Measurements from ENCODE around the gene DIPK1A.
"Not testable (repeated sequence)": the region's sequence is repeated elsewhere in the genome, so short reads cannot be mapped to it uniquely, and the experiment has no call there.

DIPK1A gene

DNA sequence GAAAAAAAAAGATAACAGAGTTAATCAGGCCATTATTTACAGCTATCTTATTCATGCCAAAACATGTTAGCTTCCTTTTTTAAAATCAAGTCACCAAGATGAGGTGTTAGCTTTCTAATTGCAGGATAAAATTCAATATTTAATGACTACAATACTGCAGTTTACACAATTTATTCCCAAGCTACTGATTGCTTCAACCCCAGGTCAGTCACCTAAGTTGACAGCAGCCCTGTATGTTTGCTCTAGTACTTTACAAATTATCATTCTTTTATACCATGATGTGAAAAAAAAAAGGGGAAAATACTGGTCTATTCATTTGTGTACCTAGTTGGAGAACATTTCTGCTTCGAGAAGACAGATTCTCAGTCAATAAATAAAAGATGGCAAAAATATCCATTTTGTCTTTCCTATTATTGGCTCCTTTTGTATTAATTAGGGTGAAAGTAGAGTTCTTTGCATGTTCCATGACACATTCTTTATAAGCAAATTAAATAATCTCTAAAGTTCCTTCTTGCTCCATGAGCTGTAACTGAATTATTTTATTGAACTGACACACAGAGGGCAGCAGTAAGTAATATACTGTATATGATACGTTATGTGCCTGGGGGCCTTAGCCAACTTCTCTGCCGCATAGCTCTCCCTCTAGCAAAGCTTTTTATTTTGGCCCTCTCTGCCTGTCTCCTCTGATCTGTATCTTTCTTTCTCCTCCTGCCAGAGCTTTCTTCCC lies 48.0 kb downstream of the DIPK1A start:
- no peak for DNase-seq

DNA sequence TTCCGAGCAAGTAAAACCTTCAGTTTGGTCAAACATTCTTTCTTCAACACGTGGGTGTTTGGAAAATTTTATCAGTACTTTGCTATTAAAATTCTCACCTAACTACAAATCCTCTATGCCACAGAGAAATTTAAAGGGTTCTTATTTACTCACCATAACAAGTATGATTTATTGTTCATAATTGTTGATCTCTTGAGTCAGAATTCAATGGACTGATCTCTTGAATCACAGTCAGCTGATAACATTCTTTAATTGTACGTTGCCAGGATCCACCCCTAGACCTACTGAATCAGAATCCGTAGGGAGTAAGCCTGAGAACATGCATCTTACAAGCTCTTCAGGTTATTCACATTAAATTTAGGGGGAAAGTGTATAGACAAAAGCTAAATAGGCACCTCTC lies 51.2 kb downstream of the DIPK1A start:
- DNase-seq: no peak

DNA sequence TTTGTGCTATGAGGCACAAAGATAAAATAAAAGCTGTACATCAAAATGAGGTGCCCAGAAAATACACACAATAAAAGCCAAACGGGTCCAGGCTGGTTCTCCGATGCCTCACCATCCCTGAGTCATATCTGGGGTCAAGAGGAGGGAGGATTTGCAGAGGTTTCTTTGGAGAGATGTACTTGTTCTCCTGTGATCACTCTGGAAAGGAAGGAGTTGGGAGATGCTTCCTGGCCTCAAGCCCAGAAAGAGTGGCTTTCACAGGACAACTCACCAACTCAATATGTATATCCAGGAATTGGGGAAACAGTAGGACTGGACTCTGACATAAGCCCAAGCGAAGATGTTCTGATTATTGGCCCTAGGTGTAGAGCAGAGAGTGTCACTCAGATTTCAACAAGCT lies 51.9 kb downstream of the DIPK1A start:
- no peak for DNase-seq

DNA sequence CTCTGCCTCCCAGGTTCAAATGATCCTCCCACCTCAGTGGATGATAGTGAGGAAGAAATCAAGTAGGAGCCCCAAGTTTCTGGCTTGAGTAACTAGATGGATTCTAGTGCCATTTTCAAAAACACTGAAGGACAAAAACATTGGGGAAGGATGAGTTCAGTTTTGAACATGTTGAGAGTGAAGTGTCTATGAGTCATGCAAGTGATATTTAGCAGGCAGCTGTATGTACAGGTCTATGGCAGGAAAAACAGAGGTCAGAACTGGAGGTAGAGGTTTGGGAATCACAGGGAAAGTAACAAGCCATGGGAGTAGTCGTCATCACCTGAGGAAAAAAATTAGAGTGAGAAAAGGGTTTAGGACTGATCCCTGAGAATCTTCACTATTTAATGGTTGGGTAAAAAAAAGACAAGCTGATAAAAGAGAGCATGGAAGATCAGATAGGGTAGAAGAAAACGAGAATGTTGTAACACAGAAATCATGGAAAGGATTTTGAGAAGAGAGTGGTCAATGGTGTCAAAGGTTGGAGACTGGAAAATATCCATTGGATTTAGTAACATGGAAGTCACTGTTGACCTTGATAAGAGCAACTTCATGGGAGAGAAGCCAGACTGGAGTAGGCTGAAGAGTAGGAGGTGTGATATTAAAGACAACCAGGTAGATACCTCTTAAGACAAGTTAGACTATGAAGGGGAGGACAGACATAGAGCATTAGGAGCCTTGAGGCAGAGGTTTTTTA lies 53.1 kb downstream of the DIPK1A start:
- DNase-seq: no peak

DNA sequence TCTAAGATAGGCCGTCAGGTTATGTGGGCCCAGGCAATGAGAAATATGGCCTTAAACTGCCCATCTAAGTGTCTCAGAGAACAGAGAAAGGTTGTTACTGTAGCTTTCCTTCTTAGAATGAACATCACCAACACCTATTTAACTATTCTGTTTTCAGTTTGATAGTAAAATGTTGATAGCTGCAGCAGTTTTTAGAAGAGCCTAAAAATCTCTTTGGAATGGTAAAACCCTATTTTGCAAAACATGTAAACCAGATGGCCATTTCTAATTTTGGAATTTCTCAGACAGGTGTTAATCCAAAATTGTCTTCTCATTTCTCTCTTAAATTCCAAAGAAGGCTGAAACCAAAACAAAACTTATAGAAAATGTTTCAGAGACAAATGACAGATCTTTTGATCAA lies 57.5 kb downstream of the DIPK1A start:
- no peak for DNase-seq

DNA sequence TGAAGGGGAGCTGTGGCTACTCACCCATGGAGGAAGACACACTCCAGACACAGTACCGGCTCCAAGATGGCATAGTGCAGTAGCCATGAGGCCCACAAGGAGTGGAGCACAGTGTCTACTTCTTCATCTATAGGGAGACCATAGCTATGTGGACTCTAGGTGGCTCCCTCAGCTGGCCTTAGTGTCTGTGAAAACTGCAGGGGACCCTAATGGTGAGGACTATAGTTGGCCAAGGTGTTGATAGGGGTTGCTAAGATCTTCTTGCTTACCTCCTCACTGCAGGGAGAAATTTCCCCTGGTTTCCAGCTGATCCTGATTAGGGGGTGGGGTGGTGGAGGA lies 58.9 kb downstream of the DIPK1A start:
- no peak for DNase-seq

DNA sequence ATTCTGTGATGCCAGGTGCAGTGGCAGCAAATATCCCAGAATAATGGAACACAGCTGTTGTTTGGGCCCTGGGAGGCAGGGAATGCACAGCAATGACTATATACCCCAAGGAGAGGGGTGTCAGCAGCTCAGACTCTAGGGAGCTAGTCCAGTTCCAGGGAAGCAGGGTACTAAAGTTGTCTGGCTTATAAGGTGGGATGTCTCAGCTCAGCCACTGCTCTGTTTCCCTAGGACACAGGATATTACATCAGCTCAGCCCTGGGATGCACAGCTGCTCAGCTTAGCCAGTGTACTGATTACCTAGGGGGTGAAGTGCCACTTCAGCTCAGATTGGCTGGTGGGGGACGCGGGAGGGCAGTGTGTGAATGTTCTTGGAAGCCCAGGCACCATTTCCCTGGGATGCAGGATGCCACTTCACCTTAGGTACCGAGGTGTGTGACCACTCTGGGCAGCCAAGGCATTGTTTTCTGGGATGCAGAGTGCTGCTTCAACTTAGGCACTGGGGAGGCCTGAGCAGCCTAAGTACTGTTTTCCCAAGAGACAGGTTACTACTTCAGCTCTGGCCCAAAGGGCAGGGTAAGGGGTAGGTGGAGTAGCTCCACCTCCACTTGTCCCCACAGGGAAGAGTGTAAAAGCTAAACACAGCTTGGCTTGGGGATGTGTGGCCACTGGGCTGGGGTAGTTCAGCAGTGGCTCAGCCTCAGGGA lies 59.4 kb downstream of the DIPK1A start:
- DNase-seq: no peak

DNA sequence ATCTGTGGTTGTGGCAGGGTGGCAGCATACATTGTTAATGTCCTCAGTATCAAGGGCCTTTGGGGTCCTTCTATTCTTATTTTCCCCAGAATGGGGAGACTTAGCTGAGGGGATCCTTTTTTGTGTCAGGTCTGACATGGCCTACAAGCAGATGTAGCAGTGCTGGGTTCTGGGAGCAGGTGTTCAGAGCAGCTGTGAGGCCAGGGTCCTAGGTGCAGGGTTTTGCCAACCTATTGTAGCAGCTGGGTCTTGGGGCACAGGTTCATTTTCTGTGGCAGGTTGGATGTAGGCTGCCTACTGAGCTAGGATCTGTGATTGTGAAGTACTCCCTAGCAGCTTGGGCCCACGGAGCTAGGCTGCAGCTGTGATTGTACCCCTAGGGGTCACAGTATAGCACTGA lies 60.1 kb downstream of the DIPK1A start:
- no peak for DNase-seq

DNA sequence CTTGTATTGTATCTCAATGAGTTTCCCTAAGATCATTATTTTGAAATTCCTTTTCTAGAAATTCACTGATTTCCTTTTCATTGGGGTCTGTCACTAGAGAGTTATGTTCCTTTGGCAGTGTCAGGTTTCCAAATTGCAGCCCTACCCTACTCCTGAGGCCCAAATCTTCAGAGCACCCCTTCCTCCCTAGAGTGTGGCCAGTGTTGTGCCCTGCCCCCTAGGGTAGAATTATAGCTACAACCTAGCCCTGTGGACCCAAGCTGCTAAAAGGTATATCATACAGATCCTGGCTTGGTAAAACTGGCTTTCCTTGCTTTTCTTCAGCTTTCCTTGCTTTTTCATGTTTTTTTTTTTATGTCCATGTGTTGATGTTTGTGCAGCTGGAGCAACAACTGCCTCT lies 60.7 kb downstream of the DIPK1A start:
- no peak for DNase-seq

DNA sequence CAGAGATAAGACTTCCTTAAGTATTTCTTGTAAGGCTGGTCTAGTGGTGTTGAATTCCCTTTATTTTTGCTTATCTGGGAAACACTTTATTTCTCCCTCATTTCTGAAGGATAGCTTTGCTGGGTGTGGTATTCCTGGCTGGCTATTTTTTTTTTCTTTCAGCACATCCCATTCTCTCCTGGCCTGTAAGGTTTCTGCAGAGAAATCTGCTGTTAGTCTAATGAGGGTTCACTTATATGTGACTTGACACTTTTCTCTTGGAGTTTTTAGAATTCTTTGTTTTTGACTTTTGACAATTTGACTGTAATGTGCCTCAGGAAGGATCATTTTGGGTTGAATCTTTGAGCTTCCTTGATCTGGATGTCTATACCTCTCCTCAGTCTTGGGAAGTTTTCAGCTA lies 61.5 kb downstream of the DIPK1A start:
- DNase-seq: no peak

DNA sequence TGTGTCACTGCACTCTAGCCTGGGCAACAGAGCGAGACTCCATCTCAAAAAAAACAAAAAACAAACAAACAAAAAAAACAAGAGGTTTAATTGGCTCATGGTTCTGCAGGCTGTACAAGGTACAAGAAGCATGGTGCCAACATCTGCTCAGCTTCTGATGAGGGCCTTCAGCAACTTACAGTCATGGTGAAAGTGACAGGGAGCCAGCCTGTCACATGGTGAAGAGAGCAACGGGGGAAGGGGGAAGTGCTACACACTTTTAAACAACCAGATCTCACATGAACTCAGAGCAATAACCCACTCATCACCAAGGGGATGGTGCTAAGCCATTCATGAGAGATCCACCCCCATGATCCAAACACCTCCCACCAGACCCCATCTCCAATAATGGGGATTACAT lies 63.2 kb downstream of the DIPK1A start:
- DNase-seq: not testable (repeated sequence)

DNA sequence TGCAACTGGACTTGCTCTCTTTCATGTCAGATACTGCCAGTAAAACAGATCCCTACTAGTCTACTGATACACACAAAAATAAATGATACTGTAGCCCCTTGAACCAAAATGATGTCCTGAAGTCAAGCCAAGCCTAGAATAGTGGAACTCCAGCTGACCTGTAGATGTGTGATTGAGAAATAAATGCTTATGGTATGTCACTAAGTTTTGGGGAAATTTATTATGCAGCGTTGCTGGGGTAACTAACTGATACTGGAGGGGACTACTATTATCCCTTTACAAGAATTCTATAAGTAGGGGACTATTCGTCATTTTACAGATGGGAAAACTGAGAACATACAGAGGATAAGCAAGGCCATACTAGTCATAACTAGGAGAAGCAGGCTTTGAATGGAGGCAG lies 73.8 kb downstream of the DIPK1A start:
- DNase-seq: no peak

DNA sequence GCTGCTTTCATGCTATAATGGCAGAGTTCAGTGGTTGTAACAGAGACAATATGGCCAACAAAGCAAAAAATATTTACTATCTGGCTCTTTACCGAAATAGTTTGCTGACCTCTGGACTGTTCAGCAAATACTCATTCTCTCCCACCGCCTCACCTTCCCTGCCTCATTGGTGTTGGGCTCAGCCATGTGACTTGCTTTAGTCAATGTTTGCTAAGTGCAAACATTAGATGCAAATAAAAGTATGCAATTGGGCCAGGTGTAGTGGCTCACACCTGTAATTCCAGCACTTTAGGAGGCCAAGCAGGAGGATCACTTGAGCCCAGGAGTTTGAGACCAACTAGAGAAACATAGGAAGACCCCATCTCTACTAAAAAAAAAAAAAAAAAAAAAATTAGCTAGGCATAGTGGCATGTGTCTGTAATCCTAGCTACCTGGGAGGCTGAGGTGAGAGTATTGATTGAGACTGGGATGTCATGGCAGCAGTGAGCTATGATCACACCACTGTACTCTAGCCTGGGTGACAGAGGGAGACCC lies 74.3 kb downstream of the DIPK1A start:
- DNase-seq: no peak

DNA sequence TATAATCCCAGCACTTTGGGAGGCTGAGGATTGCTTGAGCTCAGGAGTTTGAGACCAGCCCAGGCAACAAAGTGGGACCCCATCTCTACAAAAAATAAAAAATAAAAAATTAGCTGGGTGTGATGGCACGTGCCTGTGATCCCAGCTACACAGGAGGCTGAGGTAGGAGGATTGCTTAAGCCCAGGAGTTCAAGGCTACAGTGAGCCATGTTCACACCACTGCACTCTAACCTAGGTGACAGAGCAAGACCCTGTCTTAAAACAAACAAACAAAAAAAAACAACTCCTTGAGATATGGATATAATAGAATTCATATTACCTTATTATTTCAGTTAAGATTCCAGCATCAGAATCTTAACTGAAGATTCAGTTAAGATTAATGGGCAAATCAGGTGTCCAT lies 77.1 kb downstream of the DIPK1A start:
- no peak for DNase-seq

DNA sequence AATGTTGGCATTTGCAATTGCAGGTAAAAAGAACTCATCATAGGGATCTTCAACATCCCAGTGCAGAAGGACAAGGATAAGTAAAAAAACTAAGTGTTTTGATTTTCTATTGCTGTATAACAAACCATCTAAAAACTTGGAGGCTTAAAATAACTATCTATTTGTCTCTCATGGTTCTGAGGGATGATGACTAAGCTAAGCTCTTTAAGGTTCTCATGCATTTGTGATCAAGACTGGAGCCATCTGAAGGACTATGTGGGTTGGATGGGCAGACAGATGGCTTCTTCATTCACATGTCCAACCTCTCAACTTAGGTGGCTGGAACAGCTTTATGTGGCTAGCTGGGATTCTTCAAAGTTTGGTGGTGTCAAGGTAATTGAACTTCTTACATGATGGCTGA lies 78.0 kb downstream of the DIPK1A start:
- no peak for DNase-seq

DNA sequence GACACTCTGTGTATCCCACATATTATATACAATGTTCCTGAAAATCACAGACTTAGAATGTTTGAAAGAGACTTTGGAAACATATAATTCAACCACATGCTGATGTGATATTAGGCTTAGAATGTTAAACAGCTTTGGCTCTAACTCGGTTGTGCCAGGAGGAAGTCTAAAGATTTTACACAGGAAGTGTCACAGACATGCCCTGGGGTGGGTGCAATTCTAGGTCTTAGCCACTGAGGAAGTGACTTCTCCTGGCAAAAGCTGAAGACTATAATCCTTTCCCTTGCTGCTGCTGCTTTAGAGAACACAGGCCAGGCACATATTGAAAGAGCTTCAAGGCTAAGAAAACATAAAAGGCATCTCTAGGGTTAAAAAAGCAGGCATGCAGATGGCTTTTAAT lies 78.4 kb downstream of the DIPK1A start:
- no peak for DNase-seq

DNA sequence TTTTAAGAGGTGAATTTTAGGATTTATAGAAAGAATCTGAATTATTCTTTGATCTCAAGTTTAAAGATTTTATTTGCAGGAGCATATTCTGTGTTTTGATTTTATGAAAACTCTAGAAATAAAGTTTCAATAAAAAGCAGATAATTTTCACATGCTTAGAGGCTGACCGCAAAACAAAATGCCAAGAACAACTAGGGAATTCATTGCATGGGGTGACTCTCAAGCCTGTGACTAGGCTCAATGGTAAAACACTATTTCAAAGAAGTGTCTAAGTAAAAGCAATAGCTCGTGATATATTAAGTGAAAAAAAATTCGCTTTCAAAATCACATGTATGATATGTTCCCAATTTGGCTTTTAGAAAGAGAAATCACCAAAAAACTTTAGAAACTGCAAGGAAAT lies 79.9 kb downstream of the DIPK1A start:
- no peak for DNase-seq

DNA sequence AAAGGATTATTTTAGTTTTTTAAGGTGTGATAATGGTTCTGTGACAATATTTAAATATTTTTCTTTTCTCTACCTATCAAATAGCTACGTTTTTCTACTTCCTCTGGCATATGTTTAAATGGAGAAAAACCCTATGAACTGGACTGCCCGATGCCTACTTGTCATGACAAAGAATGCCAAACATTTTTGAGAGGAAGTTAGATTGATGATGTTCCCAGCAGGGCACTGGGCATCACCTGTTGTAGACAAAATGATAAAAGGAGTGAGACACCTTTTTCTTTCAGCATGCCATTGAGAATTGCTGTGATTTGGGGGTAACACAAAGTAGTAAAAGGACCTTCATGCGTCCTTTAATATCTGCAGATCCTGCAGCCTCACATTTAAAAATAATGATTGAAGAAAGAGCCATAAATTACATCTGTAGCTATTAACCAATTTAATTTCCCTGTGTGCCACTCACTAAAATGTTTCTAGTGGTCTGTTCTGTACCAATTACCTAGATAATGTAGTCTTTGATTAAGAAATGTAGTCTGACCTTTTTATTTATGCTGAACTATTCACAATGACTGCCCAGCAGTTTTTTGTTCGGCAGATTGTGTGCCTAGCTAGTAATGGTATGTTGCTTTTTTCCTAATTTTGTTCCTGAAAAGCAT lies 81.8 kb downstream of the DIPK1A start:
- DNase-seq: no peak

DNA sequence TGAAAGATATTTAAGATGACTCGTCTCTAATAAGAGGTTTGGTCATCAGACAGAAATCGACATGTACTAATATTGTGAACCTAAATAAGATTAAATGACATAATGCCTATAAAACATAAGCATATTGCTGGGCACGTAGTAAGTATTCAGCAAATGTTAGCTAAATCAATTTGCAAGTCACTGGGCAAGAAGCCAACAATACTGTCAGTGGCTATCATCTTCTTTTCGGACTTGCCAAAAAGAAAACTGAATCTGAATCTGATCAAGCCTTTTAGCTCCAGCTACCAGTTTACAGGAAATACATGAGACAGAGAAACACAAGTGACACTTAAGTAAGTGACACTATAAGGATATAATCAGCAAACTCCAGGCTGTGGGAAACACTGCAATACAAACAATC lies 83.5 kb downstream of the DIPK1A start:
- DNase-seq: no peak

DNA sequence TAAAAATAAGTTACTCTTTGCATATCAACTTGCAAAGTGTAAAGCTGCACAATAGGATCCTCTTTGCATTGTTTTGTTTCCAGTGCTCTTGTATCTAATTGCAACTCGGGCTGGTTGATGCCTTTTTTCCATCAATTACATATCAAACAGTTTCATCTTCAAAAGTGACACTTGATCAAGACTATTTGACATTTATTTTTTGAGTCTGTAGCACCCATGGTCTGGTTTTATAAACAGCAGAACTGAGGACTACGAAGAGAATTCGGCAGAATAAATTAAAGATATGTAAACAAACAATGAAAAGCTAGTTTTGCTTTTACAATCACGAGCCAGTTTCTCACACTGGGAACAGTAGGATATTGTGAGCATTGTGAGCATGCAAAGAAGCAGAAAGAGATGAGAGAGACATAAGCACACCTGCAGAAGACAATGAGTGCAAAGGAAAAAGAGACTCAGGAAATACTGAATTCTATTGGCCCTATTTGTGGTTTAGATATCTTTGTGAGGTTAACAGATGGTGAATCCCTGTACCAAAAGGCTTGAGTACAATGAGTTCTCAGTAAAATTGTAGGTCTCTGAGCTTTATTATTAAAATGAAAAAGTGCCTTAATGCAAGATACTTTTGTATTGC lies 84.1 kb downstream of the DIPK1A start:
- no peak for DNase-seq

DNA sequence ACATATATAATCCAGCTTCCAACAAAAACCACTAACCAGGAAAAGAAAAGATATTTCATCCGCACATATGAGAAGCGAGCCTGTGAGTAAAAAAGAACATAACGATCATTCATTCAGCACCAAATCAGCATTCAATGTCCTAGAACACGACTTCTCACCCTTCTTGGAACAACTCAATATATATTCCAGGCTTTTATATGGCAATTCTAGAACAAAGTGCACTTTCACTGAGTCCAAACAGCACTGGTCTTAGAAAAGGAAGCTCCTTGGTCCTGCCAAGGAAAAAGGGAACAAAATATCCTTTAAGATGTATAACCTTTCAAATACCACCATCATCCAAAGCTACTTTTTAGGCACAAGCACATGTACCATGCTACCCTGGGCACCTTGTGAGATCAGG lies 84.9 kb downstream of the DIPK1A start:
- no peak for DNase-seq

DNA sequence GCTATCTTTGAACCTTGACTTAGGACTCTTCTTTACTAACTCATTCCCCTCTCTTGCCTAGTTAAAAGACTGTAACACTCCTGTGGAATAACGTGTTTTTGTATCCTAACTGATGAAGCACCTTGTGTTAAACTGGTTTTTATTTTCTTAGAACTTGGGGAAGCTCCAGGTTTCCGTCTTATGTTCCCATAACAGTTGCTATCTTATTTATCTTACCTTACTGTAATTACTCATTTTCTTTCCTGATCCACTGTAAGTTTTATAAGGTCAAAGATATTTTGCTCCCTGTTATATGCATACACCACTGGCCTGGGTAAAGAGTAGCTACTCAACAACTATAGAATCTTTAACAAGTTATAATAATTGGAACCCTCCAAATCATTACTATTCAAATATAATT lies 86.3 kb downstream of the DIPK1A start:
- DNase-seq: no peak

DNA sequence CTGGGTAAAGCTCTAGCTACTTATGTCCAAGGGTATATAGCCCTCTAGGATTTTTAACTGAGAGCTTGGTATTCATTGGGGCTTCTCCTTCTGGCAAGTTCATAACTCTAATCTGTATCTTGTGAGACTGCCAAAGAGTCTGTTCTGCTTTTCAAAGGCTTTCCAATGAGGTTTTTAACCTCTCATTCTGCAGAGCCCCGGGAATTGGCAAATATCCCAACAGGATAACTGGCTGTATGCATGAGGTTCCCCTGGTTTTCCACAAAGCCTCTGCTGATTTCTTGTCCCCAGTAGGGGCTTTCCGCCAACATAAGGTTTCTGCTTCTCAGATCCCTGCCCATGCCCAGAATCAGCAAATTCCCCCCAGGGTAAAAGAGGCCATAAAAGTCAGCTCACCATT lies 88.5 kb downstream of the DIPK1A start:
- no peak for DNase-seq
